ENCODE results near the gene HSDL2.

The HSDL2 gene

GRCh38 chr9:112421771-112422222, 41.9 kb downstream of the HSDL2 start:
- no peak for TF ChIP-seq CTCF (IDR thresholded peaks at IDR 0.05; ENCODE audit: low read depth, low read length, missing control alignments)
- Histone ChIP-seq H3K36me3 (replicated peaks) (peaks cover 4% of the 10 kb centered on the region), H3K27me3 (replicated peaks) (no peaks in the 10 kb centered on the region), H3K27ac (no peak overlapping the region), H3K4me3 (ENCODE audit: low read depth, low read length) (no peak overlapping the region)
- in situ Hi-C loops (cut with HindIII; ENCODE audit: low pct_ligation_motif_present, low sequenced_read_pairs), result no loop called here
- peak; percentile 5 for DNase-seq

DNA sequence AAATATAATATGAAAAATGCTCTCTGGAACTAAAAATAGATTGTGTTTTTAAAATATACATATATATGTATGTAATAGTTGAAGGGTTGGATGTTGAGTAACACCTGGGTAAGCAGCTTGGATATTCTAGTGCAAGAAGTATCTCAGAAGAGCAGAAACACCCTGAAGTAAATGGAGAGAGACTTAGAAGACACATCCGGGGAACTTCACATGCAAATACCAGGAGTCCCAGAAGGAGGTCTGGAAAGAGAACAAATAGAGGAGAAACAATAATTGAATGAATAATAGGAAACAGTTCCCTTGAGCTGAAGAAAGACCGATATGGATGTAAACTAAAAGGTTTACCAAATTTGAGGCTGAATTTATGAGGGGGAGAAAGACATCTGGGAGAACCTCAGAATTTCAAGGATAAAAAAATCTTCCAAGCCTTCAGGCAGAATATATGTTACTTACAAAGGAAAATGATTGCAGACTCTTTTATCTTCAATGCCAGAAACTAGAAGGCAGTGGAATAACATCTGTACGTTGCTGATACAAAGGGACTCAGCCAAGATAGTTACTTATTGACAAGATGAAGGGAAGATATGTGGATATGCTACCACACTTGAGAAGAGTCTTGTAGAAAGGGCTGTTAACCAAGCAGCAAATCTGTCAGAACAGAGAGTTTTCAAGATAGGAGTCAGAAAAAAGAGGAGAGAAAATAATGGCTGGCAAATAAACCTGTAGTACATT, 42.7 kb downstream of the HSDL2 start:
- TF ChIP-seq CTCF (IDR thresholded peaks at IDR 0.05; ENCODE audit: low read depth, low read length, missing control alignments), result no peak
- H3K27ac ChIP-seq, result no peak overlapping the region
- H3K36me3 ChIP-seq (replicated peaks), result peaks cover 4% of the 10 kb centered on the region
- no peak overlapping the region for H3K4me3 ChIP-seq (ENCODE audit: low read depth, low read length)
- no peak for DNase-seq
- in situ Hi-C loops (cut with HindIII; ENCODE audit: low pct_ligation_motif_present, low sequenced_read_pairs), result no loop called here
- no peaks in the 10 kb centered on the region for H3K27me3 ChIP-seq (replicated peaks)

GRCh38 chr9:112430006-112430522, 50.2 kb downstream of the HSDL2 start:
- no peak for DNase-seq
- in situ Hi-C loops (cut with HindIII; ENCODE audit: low pct_ligation_motif_present, low sequenced_read_pairs), result no loop called here
- TF ChIP-seq CTCF (IDR thresholded peaks at IDR 0.05; ENCODE audit: low read depth, low read length, missing control alignments), result no peak

DNA sequence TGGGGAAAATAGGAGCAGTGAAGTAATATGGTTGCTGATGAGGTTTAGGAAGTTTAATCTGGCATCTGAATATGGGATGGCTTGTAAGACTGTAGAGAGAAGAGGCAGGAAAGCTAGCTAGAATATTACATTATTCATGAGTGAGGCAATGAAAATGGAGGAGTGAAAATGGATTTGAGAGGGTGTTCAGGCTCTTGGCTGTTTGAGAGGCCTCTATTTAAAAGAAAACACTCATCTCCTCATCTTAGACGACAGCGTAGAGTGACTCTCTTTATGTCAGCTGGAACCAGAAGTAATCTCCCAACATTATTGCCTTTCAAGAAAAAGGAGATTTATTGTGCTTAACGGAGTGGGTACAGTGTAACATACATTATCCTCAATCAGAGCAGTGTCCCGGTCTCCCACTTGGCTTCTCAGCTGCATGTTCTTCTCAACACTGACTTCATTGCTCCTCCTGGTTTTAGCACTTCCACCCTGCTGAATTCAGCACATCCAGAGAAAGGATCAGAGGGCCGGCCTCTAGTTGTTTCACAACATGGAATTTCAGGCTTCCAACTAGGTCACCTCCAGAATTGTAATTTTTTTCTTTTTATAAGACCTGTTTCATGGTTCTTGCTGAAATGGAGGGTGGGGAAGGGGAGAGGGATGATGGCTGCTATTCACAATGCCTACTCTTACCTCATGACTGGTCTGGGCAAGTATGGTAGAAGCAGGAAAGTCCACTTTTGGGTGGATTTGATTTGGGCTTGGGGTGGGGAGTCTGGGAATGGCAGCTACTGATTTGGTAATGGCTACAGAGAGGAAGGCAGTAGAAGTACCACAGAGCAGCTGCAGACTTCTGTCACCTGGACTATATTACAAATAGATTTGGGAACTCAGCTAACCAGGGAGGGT, 53.8 kb downstream of the HSDL2 start:
- Histone ChIP-seq H3K4me3 (ENCODE audit: low read depth, low read length) (no peak overlapping the region), H3K36me3 (replicated peaks) (no peaks in the 10 kb centered on the region), H3K27me3 (replicated peaks) (no peaks in the 10 kb centered on the region), H3K27ac (no peak overlapping the region)
- TF ChIP-seq CTCF (IDR thresholded peaks at IDR 0.05; ENCODE audit: low read depth, low read length, missing control alignments), result no peak
- in situ Hi-C loops (cut with HindIII; ENCODE audit: low pct_ligation_motif_present, low sequenced_read_pairs), result no loop called here
- no peak for DNase-seq

More at GRCh38 chr9:112430006-112430522, 50.2 kb downstream of the HSDL2 start:
- no peaks in the 10 kb centered on the region for H3K36me3 ChIP-seq (replicated peaks)
- H3K27ac ChIP-seq, result no peak overlapping the region
- no peak overlapping the region for H3K4me3 ChIP-seq (ENCODE audit: low read depth, low read length)
- H3K27me3 ChIP-seq (replicated peaks), result no peaks in the 10 kb centered on the region

DNA sequence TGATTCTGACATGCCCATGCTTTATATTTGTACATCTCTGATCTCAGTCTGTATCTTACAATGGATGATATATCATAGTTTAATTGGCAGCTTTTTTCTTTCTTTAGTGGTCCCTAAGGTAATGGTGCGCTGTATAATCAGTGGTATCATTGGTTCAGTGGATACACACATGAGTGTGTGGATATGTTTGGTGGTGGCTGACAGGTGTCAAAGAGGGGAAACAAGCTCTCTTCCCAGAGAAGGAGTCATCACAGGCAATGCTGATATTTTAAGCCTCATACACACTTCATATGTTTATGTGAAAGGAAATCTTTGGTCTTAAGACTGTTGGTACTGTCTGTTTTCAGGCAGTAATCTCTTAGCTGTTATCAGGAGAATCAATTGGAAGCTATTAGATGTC, 54.6 kb downstream of the HSDL2 start:
- H3K36me3 ChIP-seq (replicated peaks), result no peaks in the 10 kb centered on the region
- no peak for TF ChIP-seq CTCF (IDR thresholded peaks at IDR 0.05; ENCODE audit: low read depth, low read length, missing control alignments)
- in situ Hi-C loops (cut with HindIII; ENCODE audit: low pct_ligation_motif_present, low sequenced_read_pairs), result no loop called here

More for the DNA sequence above, 54.6 kb downstream of the HSDL2 start:
- no peak for DNase-seq
- Histone ChIP-seq H3K27ac (no peak overlapping the region), H3K27me3 (replicated peaks) (no peaks in the 10 kb centered on the region), H3K4me3 (ENCODE audit: low read depth, low read length) (no peak overlapping the region)

Measured in brain microvascular endothelial cell (primary cell).